BLaER1 (cell line): Measurements from ENCODE around the gene KRT34.

Experiments used
- H3K27ac ChIP-seq: shearing (Covaris generic); formaldehyde crosslinking; 2 replicates; pipeline ENCODE4 v1.8.1; 2022
- H3K27me3 ChIP-seq: shearing (Covaris generic); formaldehyde crosslinking; 2 replicates; pipeline ENCODE4 v1.8.1; 2022
- H3K36me3 ChIP-seq: shearing (Covaris generic); formaldehyde crosslinking; 2 replicates; pipeline ENCODE4 v1.8.1; 2022
- H3K4me1 ChIP-seq: shearing (Covaris generic); formaldehyde crosslinking; 2 replicates; pipeline ENCODE4 v1.8.1; 2022
- H3K4me2 ChIP-seq: shearing (Covaris generic); formaldehyde crosslinking; 2 replicates; pipeline ENCODE4 v1.8.1; 2022
- H3K4me3 ChIP-seq: shearing (Covaris generic); formaldehyde crosslinking; 2 replicates; pipeline ENCODE4 v1.8.1; 2022
- H3K9ac ChIP-seq: shearing (Covaris generic); formaldehyde crosslinking; 2 replicates; pipeline ENCODE4 v1.8.1; 2022
- H3K9me3 ChIP-seq: shearing (Covaris generic); formaldehyde crosslinking; 2 replicates; pipeline ENCODE4 v1.8.1; 2022
- H4K20me1 ChIP-seq: shearing (Covaris generic); formaldehyde crosslinking; 2 replicates; pipeline ENCODE4 v1.8.1; 2022
- Cebpa-rat ChIP-seq: shearing (Covaris generic); IDR thresholded peaks from 2 replicates; pipeline ENCODE4 v1.8.1; 2022

Gene KRT34

DNA sequence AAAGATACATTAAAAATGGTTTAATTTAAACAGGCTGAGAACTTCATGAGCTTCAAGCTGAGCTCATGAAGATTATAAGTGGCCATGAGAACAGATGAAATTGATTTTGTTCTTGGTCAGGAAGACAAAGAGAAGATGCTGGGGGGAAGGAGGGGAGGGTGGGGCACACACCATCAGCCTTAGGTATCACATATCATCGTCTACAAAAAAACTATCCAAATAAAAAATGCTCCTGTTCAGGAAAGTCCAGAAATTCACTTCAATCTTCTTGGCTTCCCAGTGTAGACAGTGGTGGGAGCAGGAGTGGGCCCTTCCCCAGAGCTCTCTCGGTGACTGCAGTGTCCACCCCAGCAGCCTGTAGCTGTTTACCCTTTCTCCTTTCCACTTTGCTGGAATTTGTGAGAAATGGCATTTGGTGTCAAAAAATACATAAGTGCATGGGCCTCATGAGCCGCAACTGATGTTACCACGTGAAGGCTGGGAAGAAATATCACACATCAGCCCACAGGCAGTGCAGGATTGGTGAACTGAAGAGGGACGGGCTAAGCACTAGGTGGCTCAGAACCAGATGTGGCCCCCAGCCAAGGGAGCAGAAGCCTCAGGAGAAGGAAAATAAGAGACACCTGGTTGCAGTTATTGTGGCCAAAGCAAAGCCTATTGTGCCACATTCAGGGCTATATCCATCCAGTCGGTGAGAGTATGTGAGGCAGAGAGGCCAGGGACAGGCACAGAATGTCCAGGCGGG is 36.2 kb upstream of the KRT34 start:
- Histone ChIP-seq H3K9me3 (no peaks in the 10 kb centered on the region), H3K4me1 (no peaks in the 10 kb centered on the region), H3K27me3 (no peaks in the 10 kb centered on the region), H3K27ac (no peak overlapping the region), H3K36me3 (no peaks in the 10 kb centered on the region), H3K9ac (no peak overlapping the region), H4K20me1 (no peaks in the 10 kb centered on the region), H3K4me2 (no peak overlapping the region), H3K4me3 (no peak overlapping the region)
- TF ChIP-seq Cebpa-rat = no peak

DNA sequence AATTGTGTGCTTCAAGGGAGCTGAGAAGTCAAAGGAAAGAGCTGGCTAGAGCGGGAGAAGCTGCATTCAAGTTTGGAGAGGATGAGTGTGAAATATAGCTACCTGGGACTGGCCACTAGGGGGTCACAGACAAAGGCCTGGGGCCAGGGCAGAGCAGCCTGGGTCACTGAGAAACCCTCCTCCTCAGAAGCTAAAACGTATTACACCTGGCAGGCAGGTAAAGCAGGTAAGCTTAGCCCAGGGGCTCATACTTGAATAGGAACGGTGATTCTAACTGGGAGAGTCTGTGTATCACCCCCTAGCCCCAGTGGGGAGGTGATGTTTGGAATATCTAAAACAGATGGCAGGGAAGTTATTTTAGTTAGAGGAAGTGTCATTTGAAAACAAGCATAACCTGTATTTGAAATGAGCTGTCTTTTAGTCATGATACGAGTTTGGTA is 35.5 kb upstream of the KRT34 start:
- no peaks in the 10 kb centered on the region for H4K20me1 ChIP-seq
- no peak overlapping the region for H3K9ac ChIP-seq
- no peak overlapping the region for H3K4me3 ChIP-seq
- H3K27me3 ChIP-seq = no peaks in the 10 kb centered on the region
- no peak overlapping the region for H3K4me2 ChIP-seq
- H3K9me3 ChIP-seq = no peaks in the 10 kb centered on the region
- no peak overlapping the region for H3K27ac ChIP-seq
- no peaks in the 10 kb centered on the region for H3K36me3 ChIP-seq
- no peaks in the 10 kb centered on the region for H3K4me1 ChIP-seq
- no peak for TF ChIP-seq Cebpa-rat

DNA sequence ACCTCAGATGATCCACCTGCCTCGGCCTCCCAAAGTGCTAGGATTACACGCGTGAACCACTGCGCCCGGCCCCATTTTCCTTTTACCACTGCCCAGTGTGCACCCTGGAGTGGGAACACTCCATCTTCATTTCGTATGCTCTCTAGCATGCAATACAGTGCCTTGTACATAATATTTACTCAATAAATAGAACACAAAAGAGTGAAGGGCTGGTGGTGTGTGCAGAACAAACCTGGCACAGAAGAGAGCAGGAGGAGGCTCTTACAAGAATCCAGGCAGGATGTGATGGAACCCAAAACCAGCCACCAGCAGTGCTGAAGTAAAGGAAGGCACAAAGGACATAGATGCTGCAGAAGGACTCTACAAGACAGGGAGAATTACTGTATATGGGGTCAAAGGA is 35.0 kb upstream of the KRT34 start:
- H3K4me1 ChIP-seq = no peaks in the 10 kb centered on the region
- H3K36me3 ChIP-seq = no peaks in the 10 kb centered on the region
- H3K9me3 ChIP-seq = no peaks in the 10 kb centered on the region
- H3K27me3 ChIP-seq = no peaks in the 10 kb centered on the region
- TF ChIP-seq Cebpa-rat = no peak
- H3K4me2 ChIP-seq = no peak overlapping the region
- no peaks in the 10 kb centered on the region for H4K20me1 ChIP-seq
- no peak overlapping the region for H3K27ac ChIP-seq
- H3K4me3 ChIP-seq = no peak overlapping the region
- H3K9ac ChIP-seq = no peak overlapping the region

DNA sequence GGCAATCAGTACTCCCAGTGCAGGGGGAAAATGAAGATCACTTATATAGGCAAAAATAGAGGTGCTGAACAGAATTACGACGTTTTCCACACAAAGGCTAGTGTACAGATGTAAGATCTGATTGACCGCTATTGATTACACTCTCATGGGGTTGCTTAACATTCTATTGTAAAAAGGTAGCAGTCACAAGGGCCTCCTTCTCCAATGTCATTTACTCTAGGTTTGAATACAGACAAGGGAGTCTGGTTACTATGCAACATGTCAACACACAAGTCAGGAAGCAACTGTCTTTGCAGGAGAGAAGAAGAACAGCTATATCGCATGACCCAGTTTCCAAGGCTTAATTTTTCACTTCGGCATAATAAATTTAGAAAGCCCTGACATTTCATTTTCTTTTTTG is 34.4 kb upstream of the KRT34 start:
- Histone ChIP-seq H3K27ac (no peak overlapping the region), H3K27me3 (no peaks in the 10 kb centered on the region), H3K36me3 (no peaks in the 10 kb centered on the region), H3K4me3 (no peak overlapping the region), H3K4me1 (no peaks in the 10 kb centered on the region), H3K4me2 (no peak overlapping the region), H3K9ac (no peak overlapping the region), H3K9me3 (no peaks in the 10 kb centered on the region), H4K20me1 (no peaks in the 10 kb centered on the region)
- TF ChIP-seq Cebpa-rat = no peak

DNA sequence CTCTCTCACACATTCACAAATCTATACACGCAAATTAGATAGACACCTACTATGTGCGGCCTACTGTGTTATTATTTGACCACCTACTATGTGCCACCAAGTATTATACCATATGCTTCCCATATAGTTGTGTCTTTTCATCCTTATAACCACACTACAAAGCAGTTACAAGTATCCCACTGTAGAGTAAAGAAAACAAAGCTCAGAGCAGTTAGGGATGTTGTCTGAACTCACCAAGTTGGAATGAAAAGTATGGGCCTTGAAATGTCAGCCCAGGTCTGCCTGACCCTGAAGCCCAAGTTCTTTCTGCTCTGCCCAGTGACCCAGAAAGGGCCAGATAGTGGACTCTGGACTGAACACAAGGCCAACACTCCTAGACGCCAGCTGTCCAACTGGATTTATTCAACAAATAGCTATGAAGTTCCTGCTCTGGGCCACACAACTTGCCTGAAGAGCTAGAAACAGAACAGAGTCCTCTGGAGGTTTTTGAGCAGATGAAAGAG is 33.8 kb upstream of the KRT34 start:
- Histone ChIP-seq H3K36me3 (no peaks in the 10 kb centered on the region), H3K9me3 (no peaks in the 10 kb centered on the region), H4K20me1 (no peaks in the 10 kb centered on the region), H3K9ac (no peak overlapping the region), H3K27ac (no peak overlapping the region), H3K4me2 (no peak overlapping the region), H3K4me3 (no peak overlapping the region), H3K4me1 (no peaks in the 10 kb centered on the region), H3K27me3 (no peaks in the 10 kb centered on the region)
- TF ChIP-seq Cebpa-rat = no peak

DNA sequence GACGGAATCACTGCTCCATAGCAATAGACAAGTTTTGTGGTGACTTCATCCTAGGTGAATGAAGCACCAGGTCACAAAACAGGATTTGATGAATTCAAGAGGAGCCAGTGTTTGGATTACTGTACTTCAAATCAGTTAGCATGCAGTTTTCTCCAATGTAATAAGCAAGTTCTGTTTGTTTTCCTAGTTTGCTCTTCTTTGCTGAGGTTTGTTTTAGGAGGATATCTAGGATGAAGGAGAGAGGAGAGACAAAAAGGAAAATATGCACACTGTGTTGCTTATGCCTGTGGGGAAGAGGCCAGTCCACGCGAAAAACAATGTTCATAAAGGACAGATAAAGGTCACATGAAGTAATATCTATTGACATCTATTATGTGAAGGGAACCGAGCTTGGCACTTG is 33.3 kb upstream of the KRT34 start:
- Histone ChIP-seq H3K27me3 (no peaks in the 10 kb centered on the region), H3K9me3 (no peaks in the 10 kb centered on the region), H3K4me1 (no peaks in the 10 kb centered on the region), H3K4me3 (no peak overlapping the region), H3K27ac (no peak overlapping the region), H3K9ac (no peak overlapping the region), H4K20me1 (no peaks in the 10 kb centered on the region), H3K36me3 (no peaks in the 10 kb centered on the region), H3K4me2 (no peak overlapping the region)
- TF ChIP-seq Cebpa-rat = no peak

DNA sequence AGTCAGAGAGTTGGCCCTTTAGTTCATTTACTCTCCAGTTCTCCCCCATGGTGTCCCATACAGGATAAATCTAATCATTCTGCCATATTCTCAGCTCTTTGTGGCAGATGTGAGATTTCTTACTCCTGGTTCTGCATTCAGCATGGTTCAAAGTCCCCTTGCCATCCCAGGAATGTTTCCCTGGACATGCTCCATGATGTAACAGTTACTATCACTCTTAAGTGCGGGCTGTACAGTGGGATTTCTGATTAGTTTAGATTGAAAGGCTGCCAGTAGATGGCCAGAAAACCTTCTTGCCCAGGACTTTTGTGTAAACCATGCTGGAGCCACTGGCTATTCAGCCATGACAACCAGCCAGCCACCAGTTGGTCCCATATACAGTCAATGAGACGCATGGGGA is 31.9 kb upstream of the KRT34 start:
- peaks cover 3% of the 10 kb centered on the region for H3K4me1 ChIP-seq
- H3K36me3 ChIP-seq = no peaks in the 10 kb centered on the region
- H3K4me3 ChIP-seq = no peak overlapping the region
- H3K27me3 ChIP-seq = no peaks in the 10 kb centered on the region
- H3K27ac ChIP-seq = no peak overlapping the region
- no peak overlapping the region for H3K4me2 ChIP-seq
- no peaks in the 10 kb centered on the region for H3K9me3 ChIP-seq
- TF ChIP-seq Cebpa-rat = no peak
- no peaks in the 10 kb centered on the region for H4K20me1 ChIP-seq
- H3K9ac ChIP-seq = no peak overlapping the region

DNA sequence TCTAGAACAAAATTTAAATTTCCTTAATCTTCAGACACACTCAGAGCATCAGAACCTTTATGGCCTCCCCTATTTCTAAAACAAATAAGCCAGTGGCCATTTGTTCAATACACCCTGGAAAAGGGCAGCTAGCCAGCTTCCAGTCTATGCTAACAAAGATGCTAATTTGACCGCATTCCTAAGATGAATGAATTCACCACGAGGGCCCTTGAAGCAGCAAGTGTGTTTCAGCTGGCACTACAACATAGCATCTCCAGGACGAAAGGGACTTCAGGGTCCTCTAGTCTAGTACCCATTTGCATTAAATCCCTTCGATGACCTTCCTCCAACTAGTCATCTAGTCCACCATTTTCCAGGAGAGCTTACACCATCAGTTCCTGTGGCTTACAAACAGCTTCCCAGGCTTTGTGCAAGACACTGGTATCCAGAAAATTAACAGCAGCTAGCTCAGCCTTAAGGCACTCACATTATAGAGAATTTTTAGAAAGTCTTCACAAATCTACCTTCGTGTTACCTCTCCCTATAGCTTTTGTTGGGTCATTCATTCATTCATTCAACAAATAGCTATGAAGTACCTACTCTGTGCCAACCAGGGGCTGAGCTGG is 31.3 kb upstream of the KRT34 start:
- no peak overlapping the region for H3K27ac ChIP-seq
- no peaks in the 10 kb centered on the region for H3K36me3 ChIP-seq
- H3K27me3 ChIP-seq = no peaks in the 10 kb centered on the region
- H3K4me1 ChIP-seq = peaks cover 6% of the 10 kb centered on the region
- H3K9me3 ChIP-seq = no peaks in the 10 kb centered on the region
- H3K9ac ChIP-seq = no peak overlapping the region
- H3K4me2 ChIP-seq = no peak overlapping the region
- no peak overlapping the region for H3K4me3 ChIP-seq
- TF ChIP-seq Cebpa-rat = no peak
- no peaks in the 10 kb centered on the region for H4K20me1 ChIP-seq

DNA sequence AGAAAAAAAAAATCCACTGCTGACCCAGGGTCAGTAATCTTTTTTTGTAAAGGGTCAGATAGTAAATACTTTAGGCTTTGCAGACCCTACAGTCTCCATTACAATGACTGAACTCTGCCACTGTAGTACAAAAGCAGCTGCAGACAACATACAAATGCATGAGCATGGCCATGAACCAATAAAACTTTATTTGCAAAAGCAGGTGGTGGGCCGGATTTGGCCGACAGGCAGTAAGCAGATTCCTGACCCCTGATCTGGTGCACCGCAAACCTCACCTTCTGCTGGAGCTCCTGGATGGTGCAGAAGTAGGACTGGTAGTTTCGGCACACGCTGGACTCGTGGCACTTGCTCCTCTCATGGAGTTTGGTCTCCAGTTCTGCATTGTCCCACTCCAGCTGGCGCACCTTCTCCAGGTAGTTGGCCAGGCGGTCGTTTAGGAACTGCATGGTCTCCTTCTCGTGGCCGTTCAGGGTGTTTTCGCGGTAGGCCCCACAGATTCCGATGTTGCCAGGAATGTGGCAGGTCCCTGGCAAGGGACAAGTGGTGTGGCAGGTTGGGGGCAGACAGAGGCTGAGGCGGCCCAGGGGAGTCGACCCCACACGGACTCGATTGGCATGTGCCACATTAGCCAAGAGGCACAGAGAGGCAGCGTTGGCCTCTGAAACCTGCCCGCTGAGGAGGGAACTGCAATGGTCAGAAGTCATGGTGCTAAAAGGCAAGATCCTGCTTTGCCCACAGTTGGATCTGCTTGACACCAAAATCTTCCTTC is 29.1 kb upstream of the KRT34 start:
- Histone ChIP-seq H3K4me1 (peaks cover 6% of the 10 kb centered on the region), H3K36me3 (no peaks in the 10 kb centered on the region), H3K9ac (no peak overlapping the region), H3K27me3 (no peaks in the 10 kb centered on the region), H3K4me3 (no peak overlapping the region), H4K20me1 (no peaks in the 10 kb centered on the region), H3K9me3 (no peaks in the 10 kb centered on the region), H3K4me2 (no peak overlapping the region), H3K27ac (no peak overlapping the region)
- TF ChIP-seq Cebpa-rat = no peak

DNA sequence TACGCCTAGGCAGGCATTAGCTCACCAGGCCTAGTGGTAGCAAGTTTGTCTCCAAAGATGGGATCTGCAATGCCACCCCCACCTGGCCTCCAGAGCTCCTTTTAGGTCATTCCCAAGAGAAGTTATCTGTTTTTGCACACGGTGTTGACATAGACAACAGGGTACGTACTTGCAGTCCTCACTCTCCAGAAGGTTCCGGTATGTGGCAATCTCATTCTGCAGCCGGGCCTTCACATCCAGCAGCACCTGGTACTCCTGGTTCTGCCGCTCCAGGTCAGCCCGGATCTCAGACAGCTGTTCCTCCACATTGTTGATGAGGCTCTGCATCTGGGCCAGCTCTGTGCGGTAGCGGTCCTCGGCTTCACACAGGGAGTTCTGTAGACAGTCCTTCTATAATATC is 25.1 kb upstream of the KRT34 start:
- no peak for TF ChIP-seq Cebpa-rat
- H3K9ac ChIP-seq = no peak overlapping the region
- H3K27me3 ChIP-seq = no peaks in the 10 kb centered on the region
- no peaks in the 10 kb centered on the region for H4K20me1 ChIP-seq
- no peak overlapping the region for H3K27ac ChIP-seq
- H3K4me3 ChIP-seq = no peak overlapping the region
- H3K9me3 ChIP-seq = no peaks in the 10 kb centered on the region
- H3K36me3 ChIP-seq = no peaks in the 10 kb centered on the region
- peaks cover 16% of the 10 kb centered on the region for H3K4me1 ChIP-seq
- no peak overlapping the region for H3K4me2 ChIP-seq
